ENCODE data around the gene NUP62CL. TPM values are rescaled to one million over a fixed set of nuclear protein-coding genes. Genes with fewer than 3 reads are reported as not detected.

Gene NUP62CL
- total RNA-seq, 1 experiment from 2014 or later: 21.1 TPM

DNA sequence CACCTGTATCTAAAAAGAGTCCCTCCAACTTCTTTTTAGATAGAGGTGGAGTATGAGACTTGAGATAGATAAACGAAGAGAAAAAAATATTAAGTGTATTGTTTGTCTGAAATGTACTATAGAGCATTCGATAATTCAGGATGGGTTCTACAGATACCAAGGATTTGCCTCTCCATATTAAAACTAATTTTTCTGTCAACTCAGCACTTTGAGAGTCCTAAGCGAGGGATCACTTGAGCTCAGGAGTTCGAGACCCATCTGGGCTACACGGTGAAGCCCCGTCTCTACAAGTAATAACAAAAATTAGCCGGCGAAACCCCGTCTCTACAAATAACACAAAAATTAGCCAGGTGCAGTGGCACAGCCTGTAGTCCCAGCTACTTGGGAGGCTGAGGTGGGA is 1.7 kb upstream of the NUP62CL start:
- ChIA-PET CTCF (no interaction called here), RAD21 (ENCODE audit: low non-redundant PET in 1 of 2, low total read pairs in 2 of 2, uncharacterized antibody in 2 of 2, unreplicated experiment in 2 of 2) (no interaction called here), POLR2A (no interaction called here)
- Histone ChIP-seq H3K9me3 (ENCODE audit: control insufficient read depth in 1 of 2, insufficient read depth in 1 of 2, low read depth in 1 of 2, low read length in 2 of 2) (no peaks in the 10 kb centered on the region), H3K4me2 (ENCODE audit: low read length) (no peak overlapping the region), H3K9me2 (ENCODE audit: insufficient read depth) (no peaks in the 10 kb centered on the region), H3K27me3 (ENCODE audit: insufficient read depth, low read length) (no peaks in the 10 kb centered on the region), H3K9ac (ENCODE audit: low read length) (no peak overlapping the region), H4K20me1 (ENCODE audit: insufficient read depth) (no peaks in the 10 kb centered on the region), H3K36me3 (ENCODE audit: control insufficient read depth in 1 of 2, insufficient read depth in 2 of 2, low read length in 2 of 2) (no peaks in the 10 kb centered on the region), H2AFZ (ENCODE audit: low read depth, low read length, poor library complexity, severe bottlenecking) (no peak overlapping the region), H3K79me2 (ENCODE audit: insufficient read depth, low read length) (peaks cover 11% of the 10 kb centered on the region; the same call in 1 of the 2 replicates), H3K4me3 (replicated peaks in 1 of 2; ENCODE audit: low read depth in 1 of 2, low read length in 2 of 2) (no peak overlapping the region), H3K4me1 (ENCODE audit: control insufficient read depth in 1 of 2, insufficient read depth in 2 of 2, low read length in 2 of 2) (peaks cover 0 to 13% of the 10 kb centered on the region in 2 experiments; a peak in 3 of 4 replicates), H3K27ac (ENCODE audit: low read depth, low read length) (no peak overlapping the region)
- ATAC-seq (no peak), DNase-seq (ENCODE audit: low read depth, low spot score) (no peak)
- TF ChIP-seq YY1 (IDR thresholded peaks at IDR 0.05; ENCODE audit: extremely low read depth, insufficient replicate concordance, low read depth, low read length): no peak
- intact Hi-C loops (cut with micrococcal nuclease): loop anchor here (10.0 kb wide), 1 partner anchor 73 kb away; no protein-coding TSS in a partner anchor
- BruUV-seq (replicated peaks): no TSS peak

GRCh38 chrX:107207089-107207488 is 856 bp upstream of the NUP62CL start:
- Histone ChIP-seq H3K27ac (ENCODE audit: low read depth, low read length) (no peak overlapping the region), H3K27me3 (ENCODE audit: insufficient read depth, low read length) (no peaks in the 10 kb centered on the region), H3K79me2 (ENCODE audit: insufficient read depth, low read length) (peaks cover 11% of the 10 kb centered on the region; the same call in 1 of the 2 replicates), H4K20me1 (ENCODE audit: insufficient read depth) (no peaks in the 10 kb centered on the region), H3K4me2 (ENCODE audit: low read length) (no peak overlapping the region), H2AFZ (ENCODE audit: low read depth, low read length, poor library complexity, severe bottlenecking) (no peak overlapping the region), H3K9ac (ENCODE audit: low read length) (no peak overlapping the region), H3K9me2 (ENCODE audit: insufficient read depth) (no peaks in the 10 kb centered on the region), H3K4me1 (ENCODE audit: control insufficient read depth in 1 of 2, insufficient read depth in 2 of 2, low read length in 2 of 2) (peaks cover 0 to 13% of the 10 kb centered on the region in 2 experiments; a peak in 3 of 4 replicates), H3K4me3 (replicated peaks in 1 of 2; ENCODE audit: low read depth in 1 of 2, low read length in 2 of 2) (no peak overlapping the region), H3K9me3 (ENCODE audit: control insufficient read depth in 1 of 2, insufficient read depth in 1 of 2, low read depth in 1 of 2, low read length in 2 of 2) (no peaks in the 10 kb centered on the region), H3K36me3 (ENCODE audit: control insufficient read depth in 1 of 2, insufficient read depth in 2 of 2, low read length in 2 of 2) (no peaks in the 10 kb centered on the region)
- ChIA-PET POLR2A (no interaction called here), CTCF (no interaction called here), RAD21 (ENCODE audit: low non-redundant PET in 1 of 2, low total read pairs in 2 of 2, uncharacterized antibody in 2 of 2, unreplicated experiment in 2 of 2) (no interaction called here)
- DNase-seq (ENCODE audit: low read depth, low spot score) (no peak), ATAC-seq (no peak)
- no TSS peak for BruUV-seq (replicated peaks)
- no peak for TF ChIP-seq POLR2A (IDR thresholded peaks at IDR 0.05; ENCODE audit: borderline replicate concordance, extremely low read depth, insufficient read depth, insufficient read length)
- TF ChIP-seq SP1 (IDR thresholded peaks at IDR 0.05; ENCODE audit: low read depth): no peak
- no peak for TF ChIP-seq ELF1 (IDR thresholded peaks at IDR 0.05; ENCODE audit: borderline replicate concordance, low read depth)
- no peak for TF ChIP-seq RAD21 (IDR thresholded peaks at IDR 0.05; ENCODE audit: low read depth)
- TF ChIP-seq TCF7L2 (IDR thresholded peaks at IDR 0.05; ENCODE audit: borderline replicate concordance, extremely low read depth, insufficient read depth, insufficient read length): no peak
- TF ChIP-seq, protein P1, sequence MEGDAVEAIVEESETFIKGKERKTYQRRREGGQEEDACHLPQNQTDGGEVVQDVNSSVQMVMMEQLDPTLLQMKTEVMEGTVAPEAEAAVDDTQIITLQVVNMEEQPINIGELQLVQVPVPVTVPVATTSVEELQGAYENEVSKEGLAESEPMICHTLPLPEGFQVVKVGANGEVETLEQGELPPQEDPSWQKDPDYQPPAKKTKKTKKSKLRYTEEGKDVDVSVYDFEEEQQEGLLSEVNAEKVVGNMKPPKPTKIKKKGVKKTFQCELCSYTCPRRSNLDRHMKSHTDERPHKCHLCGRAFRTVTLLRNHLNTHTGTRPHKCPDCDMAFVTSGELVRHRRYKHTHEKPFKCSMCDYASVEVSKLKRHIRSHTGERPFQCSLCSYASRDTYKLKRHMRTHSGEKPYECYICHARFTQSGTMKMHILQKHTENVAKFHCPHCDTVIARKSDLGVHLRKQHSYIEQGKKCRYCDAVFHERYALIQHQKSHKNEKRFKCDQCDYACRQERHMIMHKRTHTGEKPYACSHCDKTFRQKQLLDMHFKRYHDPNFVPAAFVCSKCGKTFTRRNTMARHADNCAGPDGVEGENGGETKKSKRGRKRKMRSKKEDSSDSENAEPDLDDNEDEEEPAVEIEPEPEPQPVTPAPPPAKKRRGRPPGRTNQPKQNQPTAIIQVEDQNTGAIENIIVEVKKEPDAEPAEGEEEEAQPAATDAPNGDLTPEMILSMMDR (IDR thresholded peaks at IDR 0.05 in 2 of 3, conservative IDR thresholded peaks at IDR 0.05 in 1 of 3; ENCODE audit: borderline replicate concordance in 1 of 3, insufficient read depth in 1 of 3, low read depth in 2 of 3, low read length in 2 of 3): no peak
- TF ChIP-seq ZFX (IDR thresholded peaks at IDR 0.05): no peak
- TF ChIP-seq EGR1 (IDR thresholded peaks at IDR 0.05; ENCODE audit: low read depth): no peak
- TF ChIP-seq, protein P2, sequence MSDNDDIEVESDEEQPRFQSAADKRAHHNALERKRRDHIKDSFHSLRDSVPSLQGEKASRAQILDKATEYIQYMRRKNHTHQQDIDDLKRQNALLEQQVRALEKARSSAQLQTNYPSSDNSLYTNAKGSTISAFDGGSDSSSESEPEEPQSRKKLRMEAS (IDR thresholded peaks at IDR 0.05): no peak
- no peak for TF ChIP-seq YY1 (IDR thresholded peaks at IDR 0.05; ENCODE audit: extremely low read depth, insufficient replicate concordance, low read depth, low read length)
- TF ChIP-seq FOSL1 (IDR thresholded peaks at IDR 0.05; ENCODE audit: low read depth): no peak
- TF ChIP-seq, protein P3, sequence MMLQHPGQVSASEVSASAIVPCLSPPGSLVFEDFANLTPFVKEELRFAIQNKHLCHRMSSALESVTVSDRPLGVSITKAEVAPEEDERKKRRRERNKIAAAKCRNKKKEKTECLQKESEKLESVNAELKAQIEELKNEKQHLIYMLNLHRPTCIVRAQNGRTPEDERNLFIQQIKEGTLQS (IDR thresholded peaks at IDR 0.05): no peak
- no peak for TF ChIP-seq CBX3 (IDR thresholded peaks at IDR 0.05; ENCODE audit: low read depth)
- no peak for TF ChIP-seq ZNF274 (IDR thresholded peaks at IDR 0.05; ENCODE audit: low read depth, low read length)
- no peak for TF ChIP-seq EZH2phosphoT487 (IDR thresholded peaks at IDR 0.05; ENCODE audit: borderline replicate concordance)
- no peak for TF ChIP-seq JUND (IDR thresholded peaks at IDR 0.05)
- no peak for TF ChIP-seq SRF (IDR thresholded peaks at IDR 0.05; ENCODE audit: low read depth)
- no peak for TF ChIP-seq EZH2 (IDR thresholded peaks at IDR 0.05)
- intact Hi-C loops (cut with micrococcal nuclease): loop anchor here (10.0 kb wide), 1 partner anchor 72 kb away; no protein-coding TSS in a partner anchor

All from HCT116 (cell line).